ENCODE measurements around the gene EGFR.

The EGFR gene

DNA sequence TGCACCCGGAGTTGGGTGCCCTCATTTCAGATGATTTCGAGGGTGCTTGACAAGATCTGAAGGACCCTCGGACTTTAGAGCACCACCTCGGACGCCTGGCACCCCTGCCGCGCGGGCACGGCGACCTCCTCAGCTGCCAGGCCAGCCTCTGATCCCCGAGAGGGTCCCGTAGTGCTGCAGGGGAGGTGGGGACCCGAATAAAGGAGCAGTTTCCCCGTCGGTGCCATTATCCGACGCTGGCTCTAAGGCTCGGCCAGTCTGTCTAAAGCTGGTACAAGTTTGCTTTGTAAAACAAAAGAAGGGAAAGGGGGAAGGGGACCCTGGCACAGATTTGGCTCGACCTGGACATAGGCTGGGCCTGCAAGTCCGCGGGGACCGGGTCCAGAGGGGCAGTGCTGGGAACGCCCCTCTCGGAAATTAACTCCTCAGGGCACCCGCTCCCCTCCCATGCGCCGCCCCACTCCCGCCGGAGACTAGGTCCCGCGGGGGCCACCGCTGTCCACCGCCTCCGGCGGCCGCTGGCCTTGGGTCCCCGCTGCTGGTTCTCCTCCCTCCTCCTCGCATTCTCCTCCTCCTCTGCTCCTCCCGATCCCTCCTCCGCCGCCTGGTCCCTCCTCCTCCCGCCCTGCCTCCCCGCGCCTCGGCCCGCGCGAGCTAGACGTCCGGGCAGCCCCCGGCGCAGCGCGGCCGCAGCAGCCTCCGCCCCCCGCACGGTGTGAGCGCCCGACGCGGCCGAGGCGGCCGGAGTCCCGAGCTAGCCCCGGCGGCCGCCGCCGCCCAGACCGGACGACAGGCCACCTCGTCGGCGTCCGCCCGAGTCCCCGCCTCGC is at the start of gene EGFR:
TSS of gene EGFR (plus strand) at position 657 of the 830 bp plus-strand sequence. CDS start 261 bp downstream, outside the sequence.
- peak in 1 of 2 experiments; percentile 14 for DNase-seq

- DNase-seq = no peak
Observed at GRCh38 chr7:54969208-54969967, 49.4 kb upstream of the EGFR start.

- DNase-seq = no peak
Observed at GRCh38 chr7:54972733-54973294, 46.0 kb upstream of the EGFR start.

DNA sequence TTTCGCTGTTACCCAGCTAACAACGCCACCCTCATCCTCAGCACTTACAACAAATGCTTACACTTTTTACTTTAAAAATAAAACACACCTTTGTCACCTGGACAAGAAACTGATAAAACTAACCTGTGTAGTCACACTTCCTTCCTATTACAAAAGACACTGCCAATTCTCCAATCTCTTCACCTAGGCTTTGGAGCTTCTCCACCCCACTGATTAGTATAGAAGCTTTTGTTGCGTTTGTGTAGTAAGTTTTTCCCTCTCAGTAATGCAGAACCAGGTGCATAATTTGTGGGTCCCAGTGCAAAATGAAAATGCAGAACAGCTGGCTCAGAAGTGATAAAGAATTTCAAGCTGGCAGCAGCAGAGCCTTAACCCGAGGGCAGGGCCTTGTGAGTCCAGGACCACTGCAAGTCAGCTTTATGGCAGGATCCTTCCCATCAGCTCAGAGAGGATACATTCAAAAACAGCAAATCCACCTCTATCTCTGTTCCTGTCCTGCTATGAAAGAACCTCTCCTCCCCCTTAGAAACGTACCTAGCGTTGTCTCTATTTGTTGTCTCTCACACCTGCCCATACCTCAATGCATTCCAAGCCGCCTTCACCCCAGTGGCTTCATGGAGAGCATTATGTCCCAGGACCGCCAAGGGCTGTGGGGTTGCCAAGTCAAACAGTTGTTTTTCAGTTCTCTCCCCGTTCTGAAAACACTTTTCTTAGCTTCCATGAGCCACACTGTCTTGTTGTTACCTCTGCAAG is 40.3 kb upstream of the EGFR start:
- DNase-seq = no peak

DNA sequence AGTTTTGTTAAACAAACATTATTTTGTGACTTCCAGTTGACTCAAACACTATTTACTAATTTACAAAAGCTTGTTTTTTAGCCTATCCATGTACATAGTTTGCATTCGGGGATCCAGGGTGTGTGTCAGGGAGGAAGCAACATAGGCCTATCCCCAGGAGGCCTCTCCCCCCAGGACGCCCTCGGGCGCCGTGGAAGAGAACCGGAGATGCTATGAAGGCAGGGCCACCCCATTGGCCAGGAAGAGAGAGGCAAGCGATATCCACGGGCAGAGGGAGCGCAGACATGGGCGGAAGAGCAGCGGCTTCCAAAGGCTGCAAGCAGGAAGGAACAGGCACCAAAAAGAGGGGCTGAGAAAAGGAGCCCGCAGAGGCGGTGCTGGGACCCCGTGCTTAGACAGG is 38.3 kb upstream of the EGFR start:
- no peak for DNase-seq

DNA sequence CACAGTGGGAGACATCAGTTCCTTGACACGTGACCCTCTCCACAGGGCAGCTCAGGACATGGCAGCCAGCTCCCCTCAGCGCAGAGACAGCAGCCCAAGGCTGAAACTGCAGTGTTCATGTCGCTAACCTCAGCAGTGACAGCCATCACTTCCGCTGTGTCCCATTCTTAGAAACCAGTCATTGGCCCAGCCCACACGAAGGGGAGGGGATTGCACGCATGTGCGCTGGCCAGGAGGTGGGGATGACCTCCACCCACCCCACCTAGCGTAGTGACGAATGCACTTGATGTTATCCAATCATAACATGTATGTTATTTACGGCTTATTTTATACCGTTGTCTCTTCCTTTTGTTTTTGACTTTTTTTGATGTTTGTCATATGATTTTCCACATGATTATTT is 36.9 kb upstream of the EGFR start:
- DNase-seq = peak in 1 of 2 experiments; percentile 21

GRCh38 chr7:54985426-54986330 is 33.1 kb upstream of the EGFR start:
- DNase-seq = no peak

DNA sequence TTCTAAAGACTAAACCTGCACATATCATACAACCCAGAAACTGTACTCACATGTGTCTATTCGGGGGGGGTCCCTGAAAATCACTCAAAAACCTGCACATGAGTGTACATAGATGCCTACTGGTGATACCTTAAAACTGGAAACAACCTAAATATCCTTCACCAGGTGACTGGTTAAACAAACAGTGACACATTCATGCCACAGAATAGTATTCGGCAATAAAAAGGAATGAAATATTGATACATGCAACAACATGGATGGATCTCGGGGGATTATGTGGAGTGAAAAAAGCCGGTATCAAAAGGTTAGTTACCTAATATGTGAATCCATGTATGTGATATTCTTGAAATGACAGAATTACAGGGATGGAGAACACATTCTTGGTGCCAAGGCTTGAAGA is 32.1 kb upstream of the EGFR start:
- DNase-seq = no peak

GRCh38 chr7:54987772-54988171 is 31.0 kb upstream of the EGFR start:
- DNase-seq = no peak

DNA sequence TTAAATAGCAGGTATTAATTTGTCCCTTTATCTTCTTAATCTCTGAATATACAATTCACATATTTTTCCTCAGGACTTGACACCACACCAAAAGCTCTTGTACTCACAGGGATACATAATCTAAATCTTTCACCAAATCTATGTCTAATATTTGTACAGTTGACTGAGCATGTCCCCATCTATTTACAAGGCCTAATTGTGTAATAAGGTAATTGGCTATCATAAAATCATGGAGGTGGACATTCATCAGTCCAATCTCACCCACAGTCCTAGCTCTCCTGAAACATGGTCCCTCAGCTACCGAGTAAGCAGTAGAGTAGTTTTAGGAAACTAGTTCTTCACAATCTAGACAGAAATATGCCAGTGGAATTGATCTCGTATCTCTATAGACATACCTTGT is 30.3 kb upstream of the EGFR start:
- no peak for DNase-seq

- no peak for DNase-seq
Observed at GRCh38 chr7:54989453-54990225, 29.2 kb upstream of the EGFR start.

GRCh38 chr7:54991341-54991740 is 27.5 kb upstream of the EGFR start:
- no peak for DNase-seq

DNA sequence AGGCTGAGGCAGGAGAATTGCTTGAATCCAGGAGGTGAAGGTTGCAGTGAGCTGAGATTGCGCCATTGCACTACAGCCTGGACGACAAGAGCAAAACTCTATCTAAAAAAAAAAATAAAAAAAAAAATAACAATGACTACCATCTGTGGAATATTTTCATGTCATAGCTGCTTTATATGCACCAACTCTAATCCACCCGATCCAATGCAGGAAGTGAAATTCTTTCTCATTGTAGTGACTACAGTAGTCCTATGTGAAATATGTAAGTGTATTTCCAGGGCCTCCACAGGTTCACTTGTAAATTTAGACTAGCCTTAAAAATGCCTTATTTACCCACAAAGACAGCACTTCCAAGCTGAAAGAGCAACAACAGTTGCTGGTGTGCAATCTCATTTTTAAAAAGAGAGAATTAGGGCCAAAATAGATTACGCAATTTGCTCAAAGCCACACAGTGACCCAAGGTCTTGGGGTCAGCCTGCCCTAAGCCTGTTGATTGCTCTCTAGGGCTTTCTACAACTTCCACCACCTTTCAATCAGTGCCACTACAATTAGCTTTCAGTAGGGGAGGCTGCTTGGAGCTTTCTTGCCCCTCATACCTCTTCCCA is 25.8 kb upstream of the EGFR start:
- no peak for DNase-seq

DNA sequence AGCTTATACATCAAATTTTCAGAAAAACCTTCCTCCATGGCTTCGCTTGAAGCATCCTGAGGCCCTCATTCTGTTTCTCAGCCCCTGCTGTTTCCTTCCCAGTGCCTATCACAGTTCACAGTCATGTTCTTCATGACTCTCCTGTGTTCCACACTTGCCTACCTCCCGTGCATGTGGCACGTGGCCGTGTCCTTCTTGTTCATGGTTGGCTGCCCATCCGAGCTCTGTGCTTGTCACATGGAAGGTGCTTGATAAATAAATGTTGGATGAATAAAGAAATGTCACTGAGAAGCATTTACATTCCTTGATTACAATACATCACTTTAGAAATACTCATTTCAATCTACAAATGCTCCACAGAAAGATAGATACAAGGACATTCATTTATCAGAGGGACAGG is 23.7 kb upstream of the EGFR start:
- DNase-seq = no peak

DNA sequence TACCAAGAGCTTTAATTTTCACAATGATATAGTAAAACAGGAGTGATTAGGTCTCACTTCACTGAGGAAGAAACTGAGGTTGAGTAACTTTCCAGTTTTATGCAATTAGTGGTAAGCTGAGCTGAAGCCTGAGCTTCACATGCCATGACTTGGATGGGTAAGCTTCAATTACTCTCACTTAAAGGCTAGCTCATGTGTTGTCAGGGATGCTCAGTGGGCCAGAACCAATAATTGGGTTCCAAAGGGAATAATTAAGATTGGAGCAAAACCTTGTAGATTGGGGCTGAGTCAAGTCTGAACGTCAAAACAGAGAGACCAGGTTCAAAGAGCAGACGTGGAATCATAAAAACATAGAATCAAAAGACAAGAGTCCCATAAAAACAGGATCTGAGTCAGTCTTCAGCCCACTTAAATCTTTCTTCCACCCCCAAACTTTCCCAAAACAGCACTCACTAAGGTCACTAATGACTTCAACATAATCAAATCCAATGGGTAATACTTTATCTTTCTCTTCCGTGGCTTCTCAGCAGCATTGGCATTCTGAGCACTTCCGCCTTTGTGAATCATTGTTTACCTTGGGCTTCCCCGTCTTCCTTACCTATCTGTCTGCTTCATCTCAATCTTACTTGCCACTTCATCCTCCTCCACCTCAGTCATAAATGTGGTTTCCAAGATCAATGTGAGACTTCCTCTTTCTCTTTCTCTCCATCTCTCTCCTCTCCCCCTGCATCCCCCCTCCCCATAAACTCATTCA is 23.0 kb upstream of the EGFR start:
- DNase-seq = no peak

GRCh38 chr7:54996391-54996790 is 22.4 kb upstream of the EGFR start:
- no peak for DNase-seq

DNA sequence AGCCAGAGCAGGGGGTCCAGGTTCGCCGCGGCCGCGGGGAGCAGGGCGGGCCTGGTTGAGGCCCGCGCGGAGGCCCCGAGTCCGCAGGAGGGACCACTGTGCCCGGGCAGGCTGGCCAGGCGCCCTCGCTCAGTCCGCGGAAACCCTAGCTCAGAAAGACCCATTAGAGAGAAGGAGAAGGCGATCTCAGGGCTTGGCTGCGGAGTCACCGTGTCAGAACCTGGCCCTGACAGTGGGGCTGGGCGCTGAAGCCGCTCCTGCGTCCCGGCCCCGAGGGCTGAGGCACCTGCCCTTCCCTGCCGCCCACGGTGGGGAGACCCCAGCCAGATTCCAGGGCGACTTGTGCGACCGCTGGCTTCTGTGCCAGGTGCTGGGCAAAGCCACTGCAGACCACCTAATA is 14.2 kb upstream of the EGFR start:
- no peak for DNase-seq

DNA sequence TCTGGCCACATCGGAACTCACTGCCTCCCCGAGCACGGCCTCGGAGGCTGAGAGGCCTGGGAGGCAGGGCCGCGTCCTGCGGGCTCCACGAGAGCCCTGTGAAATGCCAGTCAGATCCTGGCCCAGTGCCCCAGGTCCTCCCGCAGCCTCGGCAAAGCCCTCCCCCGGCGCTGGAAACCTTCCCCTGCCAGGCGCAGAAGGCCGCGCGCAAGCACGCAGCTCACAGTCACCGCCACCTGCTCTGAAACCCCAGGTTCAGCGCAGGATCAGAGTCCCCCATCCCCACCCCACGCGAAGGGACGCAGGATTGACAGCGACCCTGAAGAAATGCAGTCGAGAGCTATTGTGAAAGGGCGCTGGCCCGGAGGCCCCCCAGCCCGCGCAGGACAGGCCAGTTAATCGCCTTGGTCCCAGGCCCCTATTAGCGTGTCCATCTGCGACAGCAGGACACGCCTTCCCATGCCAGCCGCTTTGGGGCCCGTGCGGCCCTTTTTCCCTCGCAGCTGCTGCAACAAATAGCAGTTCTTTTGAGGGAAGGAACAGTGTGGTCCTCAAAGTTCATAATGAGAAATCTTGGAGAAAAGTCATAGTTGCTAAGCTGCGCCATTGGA is 13.5 kb upstream of the EGFR start:
- no peak for DNase-seq

DNA sequence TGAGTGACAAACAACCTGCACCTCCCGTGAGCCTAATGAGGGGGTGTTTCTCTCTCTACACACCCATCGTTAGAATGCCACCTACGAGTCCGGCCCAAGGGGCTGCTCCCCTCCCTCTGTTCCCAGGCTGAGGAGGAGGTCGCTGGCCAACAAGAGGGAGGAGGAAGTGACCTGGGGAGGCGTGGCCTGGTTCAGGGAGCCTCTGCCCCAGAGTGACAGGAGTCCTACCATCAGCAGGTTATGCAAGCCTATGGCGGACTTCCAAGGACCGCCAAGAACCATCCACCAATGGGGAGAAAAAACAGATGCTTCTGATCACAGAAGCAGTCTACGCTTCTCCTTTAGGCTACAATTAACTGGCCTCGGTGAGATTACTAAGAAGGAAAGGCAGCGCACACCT is 12.3 kb upstream of the EGFR start:
- DNase-seq = no peak

GRCh38 chr7:55013851-55014250 is 5.0 kb upstream of the EGFR start:
- DNase-seq = no peak

All from SHP77 (cell line).